SIG-M5 treated with dmso at 0.1 percent for 504 hours (cell line): Measurements from ENCODE around the gene NEO1.
"Not testable (repeated sequence)": the region's sequence is repeated elsewhere in the genome, so short reads cannot be mapped to it uniquely, and the experiment has no call there.

ENCODE experiments used
- DNase-seq: peaks from one replicate; lab custom pipeline; 2025; ENCODE audit not compliant: unreplicated experiment; lab: John Stamatoyannopoulos, UW

Gene NEO1

DNA sequence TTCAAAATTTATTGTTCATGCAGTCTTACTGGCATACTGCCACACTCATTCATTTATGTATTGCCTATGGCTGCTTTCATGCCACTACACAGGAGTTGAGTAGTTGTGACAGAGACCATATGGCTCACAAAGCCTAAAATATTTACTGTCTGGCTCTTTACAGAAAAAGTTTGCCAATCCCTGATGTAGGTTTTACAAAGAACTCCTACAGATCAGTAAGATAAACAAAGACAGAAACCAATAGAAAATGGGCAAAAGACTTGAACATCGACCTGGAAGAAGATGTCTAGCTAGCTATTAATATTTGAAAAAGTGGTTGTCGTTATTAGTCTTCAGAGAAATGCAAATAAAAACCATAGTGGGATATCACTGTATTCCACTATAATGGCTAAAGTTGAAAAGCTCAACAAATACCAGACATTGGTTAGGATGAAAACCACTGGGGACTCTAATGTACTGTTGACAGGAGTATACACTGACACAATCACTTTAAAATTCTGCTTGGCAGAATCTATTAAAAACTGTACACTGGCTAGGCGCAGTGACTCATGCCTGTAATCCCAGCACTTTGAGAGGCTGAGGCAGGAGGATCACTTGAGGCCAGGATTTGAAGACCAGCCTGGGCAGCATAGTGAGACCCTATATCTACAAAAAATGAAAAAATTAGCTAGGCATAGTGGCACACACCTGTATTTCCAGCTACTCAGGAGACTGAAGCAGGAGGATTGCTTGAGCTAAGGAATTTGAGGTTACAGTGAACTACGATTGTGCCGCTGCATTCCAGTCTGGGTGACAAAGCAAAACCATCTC lies 87.7 kb downstream of the NEO1 start:
- DNase-seq, result no peak

- peak; percentile 10 for DNase-seq
Measured at GRCh38 chr15:73141216-73141900, 89.1 kb downstream of the NEO1 start.

DNA sequence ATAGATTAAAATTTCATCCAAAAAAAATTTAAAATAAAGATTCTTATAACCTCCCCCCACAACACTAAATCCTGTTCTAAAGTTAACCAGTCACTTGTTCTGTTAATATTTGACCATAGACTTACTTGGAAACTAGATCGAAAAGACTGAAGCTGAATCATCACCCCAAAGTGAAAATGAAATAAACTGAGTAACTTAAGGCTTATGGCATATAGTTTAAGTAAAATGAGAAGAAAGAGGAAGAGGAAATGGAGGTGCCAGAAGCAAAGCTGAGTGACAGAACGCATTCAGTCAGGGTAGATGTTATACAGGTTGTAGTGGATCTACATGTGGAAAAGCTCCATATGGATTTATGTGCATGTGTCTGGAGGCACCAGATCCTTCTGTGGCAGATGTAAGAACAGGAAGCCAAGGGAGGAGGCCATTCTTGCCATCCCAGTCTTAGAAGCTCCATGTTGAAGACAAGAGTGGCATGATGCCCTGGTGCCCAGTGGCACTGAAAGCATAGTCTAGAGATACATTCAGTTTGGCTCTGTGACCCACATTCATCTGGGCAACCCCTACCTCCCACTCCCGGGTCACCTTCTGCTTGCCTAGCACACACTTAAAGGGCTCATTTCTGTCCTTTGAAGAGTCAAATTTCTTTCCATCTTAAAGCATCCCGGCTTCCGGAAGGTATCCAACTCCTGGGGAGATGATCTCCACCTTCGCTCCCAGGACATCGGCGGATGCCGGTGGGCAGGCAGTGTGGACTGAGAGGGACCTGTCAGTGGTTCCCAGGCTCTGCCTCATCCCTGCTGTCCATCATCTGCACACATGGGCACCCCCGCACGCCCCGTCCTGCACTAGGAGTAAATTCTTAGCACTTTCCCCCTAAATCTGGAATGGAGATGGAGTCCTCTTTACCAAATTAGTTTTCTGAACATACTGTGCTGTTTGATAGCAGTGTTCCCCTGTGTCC lies 90.8 kb downstream of the NEO1 start:
- peak; percentile 0 for DNase-seq

DNA sequence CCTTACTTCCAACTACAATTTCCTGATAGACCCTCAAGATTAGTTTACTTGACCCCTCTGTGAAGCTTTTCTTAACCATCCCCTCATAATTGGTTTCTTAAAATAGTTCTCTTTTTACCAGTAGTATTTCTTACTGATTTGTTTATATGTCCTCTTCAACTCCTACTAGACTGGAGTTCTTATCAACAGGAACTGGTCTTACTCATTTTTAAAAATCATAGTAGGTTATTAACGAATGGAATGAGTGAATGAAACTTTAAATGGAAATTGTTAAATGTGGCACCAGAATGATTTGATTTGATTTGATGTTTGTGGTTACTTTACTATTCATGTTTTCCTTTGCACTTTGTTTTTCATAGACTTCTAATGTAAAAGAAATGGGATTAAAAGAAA lies 91.5 kb downstream of the NEO1 start:
- no peak for DNase-seq

DNA sequence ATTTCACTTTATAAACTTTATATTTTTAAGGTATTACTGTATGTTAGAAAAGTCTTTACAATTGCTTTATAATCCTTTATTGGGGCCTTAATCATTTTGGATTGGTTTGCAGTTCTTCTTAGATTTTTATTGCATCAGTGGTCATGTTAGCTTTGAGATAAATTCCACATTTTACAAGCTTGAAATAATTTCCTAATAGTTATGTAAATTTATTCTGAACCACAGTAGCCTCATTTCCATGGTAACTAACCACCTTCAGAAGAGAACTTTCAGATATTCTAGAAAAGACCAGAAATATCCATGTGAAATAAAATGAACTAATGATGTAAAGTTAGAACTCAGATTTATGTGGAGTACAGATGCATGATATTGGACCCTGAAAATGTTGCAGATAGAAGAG lies 94.2 kb downstream of the NEO1 start:
- DNase-seq, result no peak

DNA sequence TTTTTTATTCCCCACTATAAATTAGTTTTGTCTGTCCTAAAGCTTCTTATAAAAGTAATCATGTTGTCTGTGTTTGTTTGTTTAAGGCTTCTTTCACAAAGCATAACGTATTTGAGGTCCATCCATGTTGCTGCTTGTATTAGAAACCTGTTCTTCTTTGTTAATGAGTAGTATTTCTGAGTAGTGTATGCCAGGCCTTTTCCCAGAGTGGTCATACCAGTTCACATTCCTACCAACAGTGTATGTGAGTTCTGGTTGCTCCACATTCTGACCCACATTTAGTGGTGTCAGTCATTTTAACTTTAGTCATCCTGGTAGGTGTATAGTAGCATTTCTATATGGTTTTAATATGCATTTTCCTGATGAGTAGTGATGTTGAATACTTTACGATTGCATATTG lies 98.6 kb downstream of the NEO1 start:
- peak; percentile 22 for DNase-seq

DNA sequence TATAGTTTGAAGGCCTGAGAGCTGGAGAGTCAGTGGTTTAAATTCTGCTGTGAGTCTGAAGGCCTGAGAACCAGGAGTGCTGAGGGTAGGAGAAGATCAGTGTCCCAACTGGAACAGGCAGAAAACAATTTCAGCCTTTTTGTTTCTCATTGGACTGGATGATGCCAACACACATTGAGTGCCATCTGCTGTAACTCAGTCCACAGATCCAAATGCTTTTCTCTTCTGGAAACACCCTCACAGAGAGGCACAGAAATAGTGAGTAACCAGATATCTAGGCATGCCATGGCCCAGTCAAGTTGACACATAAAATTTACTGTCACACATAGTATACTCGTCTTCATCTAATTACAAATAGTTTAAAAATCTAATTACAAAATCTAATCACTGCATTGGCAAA lies 100.8 kb downstream of the NEO1 start:
- no peak for DNase-seq

GRCh38 chr15:73153447-73153846 lies 101.2 kb downstream of the NEO1 start:
- no peak for DNase-seq

- DNase-seq, result no peak
Measured at GRCh38 chr15:73156431-73157191, 104.3 kb downstream of the NEO1 start.

- no peak for DNase-seq
Measured at GRCh38 chr15:73161546-73161945, 109.3 kb downstream of the NEO1 start.

DNA sequence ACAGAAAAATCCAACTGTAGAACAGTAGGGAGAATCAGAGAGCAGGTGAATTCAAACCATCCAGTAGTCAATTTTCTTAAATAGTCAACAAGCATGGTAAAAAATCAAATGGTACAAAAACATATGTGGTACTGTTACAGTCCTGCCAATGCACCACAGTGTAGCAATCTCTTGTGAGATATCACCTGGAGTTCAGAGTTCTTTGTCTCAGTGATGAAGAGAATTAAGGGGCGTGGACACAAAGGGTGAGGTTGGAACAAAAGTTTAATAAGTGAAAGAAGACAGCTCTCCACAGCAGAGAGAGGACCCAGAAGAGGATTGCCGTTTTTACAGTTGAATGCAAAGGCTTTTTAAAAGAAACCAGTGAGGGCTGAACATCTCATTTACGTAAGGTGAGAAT lies 113.2 kb downstream of the NEO1 start:
- no peak for DNase-seq

GRCh38 chr15:73165844-73166243 lies 113.6 kb downstream of the NEO1 start:
- no peak for DNase-seq

DNA sequence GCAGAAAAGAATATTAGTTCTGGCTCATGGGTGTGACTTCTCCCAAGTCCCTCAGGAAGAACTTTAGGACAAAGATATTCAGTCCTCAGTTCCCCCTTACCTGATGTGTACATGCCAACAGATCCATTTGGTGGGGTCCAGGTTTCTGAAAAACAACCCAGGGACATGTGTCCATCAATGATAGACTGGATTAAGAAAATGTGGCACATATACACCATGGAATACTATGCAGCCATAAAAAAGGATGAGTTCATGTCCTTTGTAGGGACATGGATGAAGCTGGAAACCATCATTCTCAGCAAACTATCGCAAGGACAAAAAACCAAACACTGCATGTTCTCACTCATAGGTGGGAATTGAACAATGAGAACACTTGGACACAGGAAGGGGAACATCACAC lies 114.4 kb downstream of the NEO1 start:
- DNase-seq, result not testable (repeated sequence)

GRCh38 chr15:73168487-73168886 lies 116.2 kb downstream of the NEO1 start:
- no peak for DNase-seq

DNA sequence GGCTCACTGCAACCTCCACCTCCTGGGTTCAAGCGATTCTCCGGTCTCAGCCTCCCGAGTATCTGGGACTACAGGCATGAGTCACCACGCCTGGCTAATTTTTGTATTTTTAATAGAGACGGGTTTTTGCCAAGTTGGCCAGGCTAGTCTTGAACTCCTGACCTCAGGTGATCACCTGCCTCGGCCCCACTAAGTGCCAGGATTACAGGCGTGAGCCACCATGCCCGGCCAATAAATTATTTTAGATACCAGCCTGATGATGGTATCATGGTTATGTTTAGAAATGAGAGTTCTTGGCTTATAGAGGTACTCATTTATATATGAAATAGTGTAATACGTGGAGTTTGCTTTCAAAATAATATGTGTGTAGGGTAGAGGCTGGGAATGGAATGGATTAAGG lies 119.4 kb downstream of the NEO1 start:
- no peak for DNase-seq

DNA sequence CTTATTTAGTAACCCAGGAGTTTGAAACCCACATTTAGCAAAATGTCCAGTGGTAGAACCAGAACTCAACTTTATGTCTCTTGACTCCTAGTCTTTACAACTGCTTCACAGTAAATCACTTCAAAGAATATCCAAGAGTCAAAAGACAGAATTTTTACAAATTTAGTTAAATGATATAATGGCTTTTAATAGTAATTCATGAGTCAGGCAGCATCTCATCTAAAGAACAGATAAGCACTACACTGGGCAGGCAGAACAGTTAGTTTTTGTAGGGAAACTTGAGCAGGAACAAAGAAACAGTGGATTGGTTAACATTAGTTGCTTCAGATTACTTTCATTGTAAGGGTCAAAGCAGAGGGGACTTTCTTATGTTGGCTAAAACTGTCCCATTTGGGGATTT lies 120.2 kb downstream of the NEO1 start:
- DNase-seq, result no peak

DNA sequence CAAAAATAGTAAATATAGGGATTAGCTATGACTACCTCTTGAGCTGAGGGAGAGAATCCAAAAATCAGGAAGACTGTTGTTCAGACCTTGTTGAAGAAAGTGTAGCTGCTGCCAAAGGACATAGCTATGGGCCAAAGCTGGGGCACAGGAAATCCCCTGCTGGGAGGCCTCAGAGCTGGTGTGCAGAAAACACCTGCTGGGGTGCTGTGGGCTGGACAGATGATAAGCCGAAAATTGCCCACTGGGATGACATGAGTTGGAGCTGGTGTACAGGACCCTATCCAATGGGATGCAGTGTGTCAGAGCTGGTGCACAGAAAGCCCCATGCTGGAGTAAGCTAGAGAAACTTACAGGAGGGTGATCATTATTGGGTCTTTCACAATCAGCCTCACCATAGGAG lies 121.9 kb downstream of the NEO1 start:
- no peak for DNase-seq

DNA sequence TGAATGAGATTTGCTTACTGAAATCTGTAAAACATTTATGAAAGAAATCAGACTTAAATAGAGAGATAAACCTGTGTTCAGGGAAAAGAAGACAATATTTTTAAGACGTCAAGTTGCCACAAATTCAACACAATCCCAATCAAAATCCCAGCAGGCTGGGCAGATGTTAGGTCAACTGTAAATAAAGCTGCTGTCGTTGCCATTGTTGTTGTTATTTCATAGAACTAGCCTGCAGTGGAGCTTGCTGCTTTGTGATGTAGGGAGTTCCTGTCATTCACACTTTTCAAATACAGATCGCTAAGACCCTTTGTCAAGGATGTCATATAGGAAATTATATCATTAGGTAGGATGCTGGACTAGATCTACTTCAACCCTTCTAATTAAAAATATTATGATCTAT lies 123.1 kb downstream of the NEO1 start:
- DNase-seq, result no peak

DNA sequence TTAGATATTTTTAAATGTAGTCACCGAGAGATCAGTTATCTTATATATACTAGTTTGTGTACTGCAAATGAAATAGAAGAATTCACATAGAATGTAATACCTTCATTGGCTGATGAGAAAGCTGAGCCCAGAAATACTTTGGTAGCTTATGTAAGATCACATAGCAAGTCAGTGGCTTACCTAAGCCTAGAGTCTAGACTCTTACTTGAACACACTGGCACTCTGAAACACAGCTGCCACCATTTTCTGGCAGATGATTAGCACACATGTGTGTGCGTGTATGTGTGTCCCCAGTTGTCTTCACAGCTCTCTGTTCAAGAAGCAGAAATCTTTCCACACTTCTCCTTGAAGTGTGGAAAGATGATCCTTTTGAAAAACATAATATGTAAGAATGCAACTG lies 124.3 kb downstream of the NEO1 start:
- DNase-seq, result no peak

DNA sequence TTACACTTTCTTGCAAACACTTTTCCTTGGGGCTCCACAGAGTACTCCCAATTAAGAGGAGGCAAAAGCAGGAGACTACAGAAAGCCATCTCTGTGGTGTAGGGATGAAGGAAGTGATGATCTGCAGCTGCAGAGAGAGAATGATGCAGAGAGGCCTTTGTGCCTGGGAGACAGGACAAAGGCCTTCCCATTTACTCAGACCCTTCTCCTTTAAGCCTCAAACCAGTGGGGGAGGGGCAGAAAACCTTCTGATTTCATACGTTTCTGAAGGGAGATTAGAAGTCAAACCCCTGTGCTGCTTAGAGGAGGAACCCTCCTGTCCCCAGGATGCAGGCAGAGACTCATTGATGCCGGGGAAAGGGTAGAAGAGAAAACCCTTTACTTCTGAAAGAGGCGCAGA lies 130.8 kb downstream of the NEO1 start:
- DNase-seq, result no peak

GRCh38 chr15:73190189-73190601 lies 137.9 kb downstream of the NEO1 start:
- no peak for DNase-seq
